Measurements from ENCODE around the gene CA4.
"Not testable (repeated sequence)": the region's sequence is repeated elsewhere in the genome, so short reads cannot be mapped to it uniquely, and the experiment has no call there.

The CA4 gene

GRCh38 chr17:60149691-60150582 lies at the start of gene CA4:
Gene CA4, plus strand, starts transcription at chr17:60149973. Its CDS starts 62 bp downstream, at chr17:60150035.
- Histone ChIP-seq H3K36me3 (peaks cover 14% of the 10 kb centered on the region), H3K27ac (peak within 1 kb of the TSS; percentile 99), H3K4me3 (ENCODE audit: low read depth in 1 of 2, low read length in 1 of 2) (peak within 1 kb of the TSS; percentile 85 to 87), H3K9me3 (no peaks in the 10 kb centered on the region), H3K27me3 (no peaks in the 10 kb centered on the region), H3K4me1 (ENCODE audit: control insufficient read depth in 1 of 2, insufficient read depth in 1 of 2, low read depth in 1 of 2, low read length in 1 of 2) (peaks cover 81 to 88% of the 10 kb centered on the region in 2 experiments)
- peak; percentile 38 for TF ChIP-seq CTCF (IDR thresholded peaks at IDR 0.05)

- not testable (repeated sequence) for H3K27me3 ChIP-seq; H3K4me3 ChIP-seq (ENCODE audit: low read depth in 1 of 2, low read length in 1 of 2); H3K4me1 ChIP-seq (ENCODE audit: control insufficient read depth in 1 of 2, insufficient read depth in 1 of 2, low read depth in 1 of 2, low read length in 1 of 2); H3K27ac ChIP-seq; H3K9me3 ChIP-seq; H3K36me3 ChIP-seq
Observed at GRCh38 chr17:60100577-60100976, 49.2 kb upstream of the CA4 start.

- not testable (repeated sequence) for H3K27me3 ChIP-seq; H3K36me3 ChIP-seq; H3K9me3 ChIP-seq; H3K4me1 ChIP-seq (ENCODE audit: control insufficient read depth in 1 of 2, insufficient read depth in 1 of 2, low read depth in 1 of 2, low read length in 1 of 2)
- Histone ChIP-seq H3K27ac (peak overlapping the region; percentile 42), H3K4me3 (ENCODE audit: low read depth in 1 of 2, low read length in 1 of 2) (peak overlapping the region; percentile 25 to 31)
Observed at GRCh38 chr17:60102015-60102631, 47.6 kb upstream of the CA4 start.

- no peaks in the 10 kb centered on the region for H3K9me3 ChIP-seq
- no peaks in the 10 kb centered on the region for H3K27me3 ChIP-seq
- peaks cover 3 to 8% of the 10 kb centered on the region in 2 experiments for H3K4me1 ChIP-seq (ENCODE audit: control insufficient read depth in 1 of 2, insufficient read depth in 1 of 2, low read depth in 1 of 2, low read length in 1 of 2)
- H3K36me3 ChIP-seq, result no peaks in the 10 kb centered on the region
- TF ChIP-seq CTCF (IDR thresholded peaks at IDR 0.05), result no peak
- peak overlapping the region; percentile 25 to 31 for H3K4me3 ChIP-seq (ENCODE audit: low read depth in 1 of 2, low read length in 1 of 2)
- peak overlapping the region; percentile 42 for H3K27ac ChIP-seq
Observed at GRCh38 chr17:60102632-60103096, 47.1 kb upstream of the CA4 start.

- no peak for TF ChIP-seq CTCF (IDR thresholded peaks at IDR 0.05)
- H3K36me3 ChIP-seq, result no peaks in the 10 kb centered on the region
- H3K9me3 ChIP-seq, result no peaks in the 10 kb centered on the region
- H3K27ac ChIP-seq, result no peak overlapping the region
- peaks cover 3 to 8% of the 10 kb centered on the region in 2 experiments for H3K4me1 ChIP-seq (ENCODE audit: control insufficient read depth in 1 of 2, insufficient read depth in 1 of 2, low read depth in 1 of 2, low read length in 1 of 2)
- no peak overlapping the region for H3K4me3 ChIP-seq (ENCODE audit: low read depth in 1 of 2, low read length in 1 of 2)
- no peaks in the 10 kb centered on the region for H3K27me3 ChIP-seq
Observed at GRCh38 chr17:60103957-60104356, 45.8 kb upstream of the CA4 start.

- Histone ChIP-seq H3K4me1 (ENCODE audit: control insufficient read depth in 1 of 2, insufficient read depth in 1 of 2, low read depth in 1 of 2, low read length in 1 of 2) (peaks cover 3 to 8% of the 10 kb centered on the region in 2 experiments), H3K27ac (no peak overlapping the region), H3K4me3 (ENCODE audit: low read depth in 1 of 2, low read length in 1 of 2) (no peak overlapping the region), H3K9me3 (no peaks in the 10 kb centered on the region), H3K27me3 (peaks cover 14% of the 10 kb centered on the region), H3K36me3 (no peaks in the 10 kb centered on the region)
- TF ChIP-seq CTCF (IDR thresholded peaks at IDR 0.05), result no peak
Observed at GRCh38 chr17:60106340-60107059, 43.3 kb upstream of the CA4 start.

Measured in neutrophil (primary cell).